Trophoblast cell (in vitro differentiated cells and primary cell): ENCODE data around the gene CD8B.
A peak's percentile ranks its signal among the peaks of the same experiment; 100 is the strongest.

Experiments used
- DNase-seq, 2 donors: peaks; one replicate each; pipeline ENCODE4 v3.0.0-alpha.2; 2016
- H2AFZ ChIP-seq: 2 replicates; pipeline ENCODE4 v1.6.1; 2013; ENCODE audit warnings: low read length, moderate library complexity, mild to moderate bottlenecking; ENCODE audit not compliant: insufficient read depth, poor library complexity
- H2AK5ac ChIP-seq: 2 replicates; pipeline ENCODE4 v1.6.1; 2013; ENCODE audit warnings: mild to moderate bottlenecking, low read length
- H2BK120ac ChIP-seq: 2 replicates; pipeline ENCODE4 v1.6.1; 2013; ENCODE audit warnings: low read length, mild to moderate bottlenecking, moderate library complexity; ENCODE audit not compliant: insufficient read depth, poor library complexity
- H2BK12ac ChIP-seq: 2 replicates; pipeline ENCODE4 v1.6.1; 2013; ENCODE audit warnings: mild to moderate bottlenecking, low read length, moderate library complexity
- H2BK5ac ChIP-seq: 2 replicates; pipeline ENCODE4 v1.6.1; 2013; ENCODE audit warnings: low read length, low read depth, moderate library complexity, mild to moderate bottlenecking; ENCODE audit not compliant: poor library complexity
- H3K14ac ChIP-seq: 2 replicates; pipeline ENCODE4 v1.6.1; 2013; ENCODE audit warnings: mild to moderate bottlenecking, low read length
- H3K18ac ChIP-seq: 2 replicates; pipeline ENCODE4 v1.6.1; 2013; ENCODE audit warnings: mild to moderate bottlenecking, low read length
- H3K23ac ChIP-seq: 2 replicates; pipeline ENCODE4 v1.6.1; 2013; ENCODE audit warnings: low read length
- H3K27ac ChIP-seq: 2 replicates; pipeline ENCODE4 v1.5.1; 2013; ENCODE audit warnings: low read depth, mild to moderate bottlenecking, inconsistent platforms, low read length, moderate library complexity
- H3K27me3 ChIP-seq: 2 replicates; pipeline ENCODE4 v1.6.1; 2013; ENCODE audit warnings: inconsistent platforms, mild to moderate bottlenecking, low read length, moderate library complexity; ENCODE audit not compliant: insufficient read depth
- H3K36me3 ChIP-seq, 2 experiments: 1 replicate in 1 of 2; 2 replicates in 1 of 2; pipeline ENCODE4 v1.6.1; 2013; ENCODE audit warnings: low read length in 2 of 2, mild to moderate bottlenecking in 2 of 2, moderate library complexity in 1 of 2; ENCODE audit not compliant: insufficient read depth in 2 of 2, control insufficient read depth in 1 of 2
- H3K4ac ChIP-seq: 2 replicates; pipeline ENCODE4 v1.6.1; 2013; ENCODE audit warnings: low read depth, mild to moderate bottlenecking, low read length, moderate library complexity
- H3K4me1 ChIP-seq, 2 experiments: 1 replicate in 1 of 2; 2 replicates in 1 of 2; pipeline ENCODE4 v1.6.1; 2013; ENCODE audit warnings: low read length in 2 of 2, mild to moderate bottlenecking in 2 of 2, moderate library complexity in 1 of 2; ENCODE audit not compliant: insufficient read depth in 2 of 2, control insufficient read depth in 1 of 2
- H3K4me2 ChIP-seq: 2 replicates; pipeline ENCODE4 v1.6.1; 2013; ENCODE audit warnings: inconsistent platforms, mild to moderate bottlenecking, low read length, moderate library complexity
- H3K4me3 ChIP-seq: 2 replicates; pipeline ENCODE4 v1.5.1; 2013; ENCODE audit warnings: mild to moderate bottlenecking, low read depth, low read length, inconsistent platforms
- H3K79me1 ChIP-seq: one replicate; pipeline ENCODE4 v1.6.1; 2013; ENCODE audit warnings: low read length
- H3K79me2 ChIP-seq: 2 replicates; pipeline ENCODE4 v1.6.1; 2013; ENCODE audit warnings: low read length, mild to moderate bottlenecking; ENCODE audit not compliant: control insufficient read depth, insufficient read depth, poor library complexity
- H3K9ac ChIP-seq: 2 replicates; pipeline ENCODE4 v1.6.1; 2013; ENCODE audit warnings: mild to moderate bottlenecking, low read length
- H3K9me3 ChIP-seq: 2 replicates; pipeline ENCODE4 v1.6.1; 2013; ENCODE audit warnings: low read depth, mild to moderate bottlenecking, control low read depth, inconsistent platforms, low read length; ENCODE audit not compliant: insufficient read depth
- H4K12ac ChIP-seq: 2 replicates; pipeline ENCODE4 v1.6.1; 2013; ENCODE audit warnings: low read depth, mild to moderate bottlenecking, low read length, moderate library complexity
- H4K8ac ChIP-seq: 2 replicates; pipeline ENCODE4 v1.6.1; 2013; ENCODE audit warnings: low read depth, mild to moderate bottlenecking, low read length, moderate library complexity
- H4K91ac ChIP-seq: one replicate; pipeline ENCODE4 v1.6.1; 2013; ENCODE audit warnings: low read depth, mild to moderate bottlenecking, low read length, moderate library complexity
- WGBS: extraction: QIAGEN DNeasy Blood & Tissue Kit; methylation state at CpG from one replicate; pipeline ENCODE4 v1.1.7; 2013; ENCODE audit warnings: missing lambda C conversion rate; ENCODE audit not compliant: insufficient read length, insufficient coverage; ENCODE audit errors: extremely low coverage; 5-methylcytosine and 5-hydroxymethylcytosine counted together

CD8B gene

DNA sequence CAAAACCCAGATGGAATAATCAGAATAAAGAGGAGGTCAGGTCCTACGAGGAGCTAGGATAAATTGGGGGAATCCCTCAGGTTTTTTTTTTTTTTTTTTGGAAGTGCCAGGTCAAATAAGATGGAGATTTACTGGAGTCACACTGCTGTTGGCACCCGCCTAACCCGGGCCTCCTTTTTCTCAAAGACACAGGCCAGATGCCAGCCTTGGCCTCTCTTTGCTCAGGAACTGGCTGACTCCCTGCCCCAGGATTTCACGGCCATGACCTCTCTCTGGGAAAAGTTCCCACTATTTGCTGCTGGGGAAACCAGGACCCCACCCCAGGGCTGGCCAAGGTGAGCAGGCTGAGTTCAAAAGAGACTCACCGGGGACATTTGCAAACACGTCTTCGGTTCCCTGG is 73.5 kb downstream of the CD8B start:
- Histone ChIP-seq H3K4me3 (no peak overlapping the region), H3K79me1 (no peaks in the 10 kb centered on the region), H3K36me3 (no peaks in the 10 kb centered on the region), H3K79me2 (no peaks in the 10 kb centered on the region), H4K12ac (no peak overlapping the region), H4K91ac (no peak overlapping the region), H3K27ac (no peak overlapping the region), H3K9me3 (peaks cover 13% of the 10 kb centered on the region), H2AK5ac (no peak overlapping the region), H3K14ac (no peak overlapping the region), H3K27me3 (peaks cover 43% of the 10 kb centered on the region), H3K4me2 (no peak overlapping the region), H2AFZ (no peak overlapping the region), H2BK120ac (no peak overlapping the region), H3K4ac (no peak overlapping the region), H3K18ac (no peak overlapping the region), H4K8ac (no peak overlapping the region), H3K4me1 (peaks cover 0 to 8% of the 10 kb centered on the region in 2 experiments), H3K9ac (no peak overlapping the region), H3K23ac (no peak overlapping the region), H2BK5ac (no peak overlapping the region), H2BK12ac (no peak overlapping the region)
- no CpG with 5 or more reads among the region's 7 CpGs for WGBS
- DNase-seq = no peak

DNA sequence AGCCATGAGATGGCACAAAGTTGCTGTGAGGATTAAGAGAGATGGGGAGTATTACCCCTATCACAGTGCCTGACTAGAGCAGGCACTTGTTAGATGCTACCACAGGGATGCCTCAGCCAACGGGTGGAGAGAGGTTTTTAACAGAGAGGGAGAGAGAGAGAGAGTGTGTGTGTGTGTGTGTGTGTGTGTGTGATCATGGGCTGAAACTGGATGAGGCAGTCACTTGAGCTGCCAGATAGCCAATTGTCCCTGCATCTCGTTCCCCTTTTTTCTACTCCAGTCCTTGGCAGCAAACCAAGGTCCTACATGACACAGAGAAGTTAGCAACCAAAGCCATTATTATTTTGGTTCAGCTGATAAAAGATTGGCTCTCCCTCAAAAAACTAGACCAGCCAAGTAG is 74.0 kb downstream of the CD8B start:
- no peak overlapping the region for H2AK5ac ChIP-seq

DNA sequence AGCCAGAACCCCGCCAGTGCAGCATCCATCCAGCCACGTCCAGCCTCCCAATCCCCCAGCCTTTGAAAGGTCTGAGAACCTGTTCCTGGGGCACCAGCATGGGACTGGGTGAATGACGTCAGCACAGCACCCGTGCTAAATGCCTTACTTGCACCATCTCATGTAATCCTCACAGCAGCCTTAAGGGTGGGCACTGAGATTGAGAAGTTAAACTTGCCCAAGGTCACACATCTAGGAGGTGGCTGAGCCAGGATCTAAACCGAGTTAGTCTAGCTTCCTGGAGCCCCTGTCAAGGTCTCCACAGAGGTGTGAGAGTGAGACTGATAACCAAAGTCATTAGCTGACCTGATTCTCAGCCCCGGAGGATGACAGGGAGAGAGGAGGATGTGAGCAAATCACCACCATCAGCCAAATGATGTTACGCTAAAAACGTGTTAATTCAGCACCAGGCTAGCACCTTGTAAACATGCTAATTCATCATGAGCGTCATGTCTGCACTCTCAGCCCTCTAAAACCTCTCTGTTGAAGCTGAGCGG is 75.6 kb downstream of the CD8B start:
- no peak overlapping the region for H3K9ac ChIP-seq
- peak in 1 of 2 donors; percentile 45 for DNase-seq
- H3K4ac ChIP-seq = no peak overlapping the region
- H3K36me3 ChIP-seq = no peaks in the 10 kb centered on the region
- no peak overlapping the region for H3K23ac ChIP-seq
- H3K4me3 ChIP-seq = no peak overlapping the region
- H3K27ac ChIP-seq = no peak overlapping the region
- H3K27me3 ChIP-seq = peaks cover 32% of the 10 kb centered on the region
- H3K14ac ChIP-seq = no peak overlapping the region
- H3K79me1 ChIP-seq = no peaks in the 10 kb centered on the region
- no CpG with 5 or more reads among the region's 10 CpGs for WGBS
- no peak overlapping the region for H3K4me2 ChIP-seq
- no peak overlapping the region for H2BK120ac ChIP-seq
- peaks cover 0 to 6% of the 10 kb centered on the region in 2 experiments for H3K4me1 ChIP-seq
- no peak overlapping the region for H4K91ac ChIP-seq
- no peak overlapping the region for H2AK5ac ChIP-seq
- no peak overlapping the region for H3K18ac ChIP-seq
- H2BK12ac ChIP-seq = no peak overlapping the region
- H4K8ac ChIP-seq = no peak overlapping the region
- no peak overlapping the region for H2AFZ ChIP-seq
- H3K9me3 ChIP-seq = peaks cover 10% of the 10 kb centered on the region
- no peaks in the 10 kb centered on the region for H3K79me2 ChIP-seq
- no peak overlapping the region for H2BK5ac ChIP-seq
- no peak overlapping the region for H4K12ac ChIP-seq

More for the DNA sequence above, 74.0 kb downstream of the CD8B start:
- H2BK120ac ChIP-seq = no peak overlapping the region
- DNase-seq = no peak
- H3K4me1 ChIP-seq = peaks cover 0 to 8% of the 10 kb centered on the region in 2 experiments
- peaks cover 13% of the 10 kb centered on the region for H3K9me3 ChIP-seq
- H3K18ac ChIP-seq = no peak overlapping the region
- no peak overlapping the region for H3K23ac ChIP-seq
- H3K27ac ChIP-seq = no peak overlapping the region
- H3K4ac ChIP-seq = no peak overlapping the region
- no peaks in the 10 kb centered on the region for H3K79me2 ChIP-seq
- no peak overlapping the region for H3K9ac ChIP-seq
- H3K36me3 ChIP-seq = no peaks in the 10 kb centered on the region
- H3K14ac ChIP-seq = no peak overlapping the region
- H3K79me1 ChIP-seq = no peaks in the 10 kb centered on the region
- H2BK5ac ChIP-seq = no peak overlapping the region
- no peak overlapping the region for H3K4me2 ChIP-seq
- no peak overlapping the region for H4K8ac ChIP-seq
- no peak overlapping the region for H2BK12ac ChIP-seq
- peaks cover 43% of the 10 kb centered on the region for H3K27me3 ChIP-seq
- H3K4me3 ChIP-seq = no peak overlapping the region
- no peak overlapping the region for H2AFZ ChIP-seq
- H4K12ac ChIP-seq = no peak overlapping the region
- H4K91ac ChIP-seq = no peak overlapping the region
- WGBS = no CpG with 5 or more reads among the region's 2 CpGs

DNA sequence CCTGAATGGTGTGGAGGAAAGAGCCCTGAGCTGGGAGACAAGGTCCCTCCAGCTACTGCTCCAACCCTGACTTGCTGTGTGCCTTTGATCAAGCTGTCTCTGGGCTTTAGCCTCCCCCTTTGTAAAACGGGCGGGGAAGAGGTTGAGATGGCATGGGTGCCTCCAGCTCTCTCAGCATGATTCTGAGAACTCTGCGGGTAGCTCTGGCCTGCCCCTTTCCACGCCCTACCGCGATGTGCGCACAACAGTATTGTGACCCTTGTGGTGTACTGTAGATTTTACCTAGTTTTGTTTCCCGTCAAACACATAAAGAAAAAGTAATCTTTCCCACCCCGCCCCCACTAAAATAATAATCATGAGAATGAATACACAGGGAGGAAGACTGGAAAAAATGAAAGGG is 76.2 kb downstream of the CD8B start:
- Histone ChIP-seq H3K4me2 (no peak overlapping the region), H3K18ac (no peak overlapping the region), H3K23ac (no peak overlapping the region), H4K91ac (no peak overlapping the region), H2BK120ac (no peak overlapping the region), H3K4ac (no peak overlapping the region), H3K14ac (no peak overlapping the region), H3K27ac (no peak overlapping the region), H3K9ac (no peak overlapping the region), H2BK12ac (no peak overlapping the region), H4K12ac (no peak overlapping the region), H3K79me2 (no peaks in the 10 kb centered on the region), H3K9me3 (peaks cover 10% of the 10 kb centered on the region), H4K8ac (no peak overlapping the region), H3K27me3 (peaks cover 27% of the 10 kb centered on the region), H3K36me3 (no peaks in the 10 kb centered on the region), H3K4me1 (peaks cover 0 to 3% of the 10 kb centered on the region in 2 experiments), H2AK5ac (no peak overlapping the region), H2AFZ (no peak overlapping the region), H3K4me3 (no peak overlapping the region), H3K79me1 (no peaks in the 10 kb centered on the region), H2BK5ac (no peak overlapping the region)
- DNase-seq = peak in 1 of 2 donors; percentile 23
- no CpG with 5 or more reads among the region's 9 CpGs for WGBS
